AG04449 (cell line): ENCODE measurements around the gene ATP1B3.
A peak's percentile ranks its signal among the peaks of the same experiment; 100 is the strongest.

Experiments
- CTCF ChIA-PET: fragments of 350-600 bp; formaldehyde crosslinking; extraction: SDS; loops from one replicate; lab custom pipeline; 2021; ENCODE audit warnings: antibody characterized with exemption; lab: Yijun Ruan, JAX
- POLR2A ChIA-PET: fragments of 400-600, 350-600 bp; formaldehyde crosslinking; extraction: SDS; loops from one replicate; lab custom pipeline; 2020; ENCODE audit warnings: antibody characterized with exemption, inconsistent platforms; lab: Yijun Ruan, JAX
- DNase-seq: peaks from one replicate; pipeline ENCODE4 v3.0.0-alpha.2; 2010; ENCODE audit warnings: low read depth, low spot score
- H3K4me3 ChIP-seq: 2 replicates; pipeline ENCODE4 v1.5.1; 2011; ENCODE audit warnings: low read depth, mild to moderate bottlenecking, control low read depth, low read length
- CTCF ChIP-seq: IDR thresholded peaks from one replicate; pipeline ENCODE4 v1.5.1; 2011; ENCODE audit warnings: mild to moderate bottlenecking, moderate library complexity, low read length, control low read depth, inconsistent platforms; ENCODE audit not compliant: insufficient read depth; ENCODE audit errors: missing control alignments

The ATP1B3 gene

GRCh38 chr3:141876381-141876890, at the start of gene ATP1B3:
Gene ATP1B3, plus strand, starts transcription at chr3:141876643. Its CDS starts 159 bp downstream, at chr3:141876802.
- CTCF ChIA-PET: interaction anchor here (1.4 to 5.6 kb wide), 4 partner anchors 14 to 299 kb away, joined by 3 to 50 read pairs (median 22); partner anchors contain the start of gene RNF7
- no peak for TF ChIP-seq CTCF
- DNase-seq: no peak
- peak within 1 kb of the TSS; percentile 82 for H3K4me3 ChIP-seq
- POLR2A ChIA-PET: interaction anchor here (1.0 to 1.6 kb wide), 5 partner anchors 19 to 389 kb away, joined by 3 to 7 read pairs (median 4); partner anchors contain the start of gene RNF7

GRCh38 chr3:141828487-141828886, 48.0 kb upstream of the ATP1B3 start:
- H3K4me3 ChIP-seq: no peak overlapping the region
- TF ChIP-seq CTCF: no peak
- DNase-seq: no peak
- ChIA-PET CTCF (no interaction called here), POLR2A (no interaction called here)

GRCh38 chr3:141828890-141829289, 47.6 kb upstream of the ATP1B3 start:
- no peak for TF ChIP-seq CTCF
- ChIA-PET POLR2A (no interaction called here), CTCF (no interaction called here)
- H3K4me3 ChIP-seq: no peak overlapping the region
- DNase-seq: no peak

GRCh38 chr3:141830508-141830907, 45.9 kb upstream of the ATP1B3 start:
- H3K4me3 ChIP-seq: no peak overlapping the region
- DNase-seq: no peak
- ChIA-PET CTCF (interaction anchor here (1.3 kb wide), 1 partner anchor 34 kb away, joined by 3 read pairs; no protein-coding TSS in a partner anchor), POLR2A (no interaction called here)
- TF ChIP-seq CTCF: no peak

GRCh38 chr3:141834292-141834691, 42.2 kb upstream of the ATP1B3 start:
- no peak for TF ChIP-seq CTCF
- no peak for DNase-seq
- POLR2A ChIA-PET: no interaction called here
- CTCF ChIA-PET: no interaction called here
- no peak overlapping the region for H3K4me3 ChIP-seq

GRCh38 chr3:141835557-141836229, 40.8 kb upstream of the ATP1B3 start:
- ChIA-PET POLR2A (no interaction called here), CTCF (no interaction called here)
- no peak for DNase-seq
- H3K4me3 ChIP-seq: no peak overlapping the region
- no peak for TF ChIP-seq CTCF
